Measurements from ENCODE around the gene CDK14.

Gene CDK14

GRCh38 chr7:90595801-90596670 is at the start of gene CDK14:
Gene CDK14, plus strand, starts transcription at chr7:90596321. Its CDS starts 307 bp downstream, at chr7:90596628.
- H3K27ac ChIP-seq: peak within 1 kb of the TSS; percentile 97
- peak; percentile 79 for TF ChIP-seq CTCF (conservative IDR thresholded peaks at IDR 0.05)

GRCh38 chr7:90551036-90551435 is 45.1 kb upstream of the CDK14 start:
- H3K27ac ChIP-seq: no peak overlapping the region; the same call in 1 of the 2 replicates
- TF ChIP-seq CTCF (conservative IDR thresholded peaks at IDR 0.05): no peak

- peak; percentile 70 for TF ChIP-seq CTCF (conservative IDR thresholded peaks at IDR 0.05)
Observed at GRCh38 chr7:90552521-90552920, 43.6 kb upstream of the CDK14 start.

GRCh38 chr7:90560730-90561129 is 35.4 kb upstream of the CDK14 start:
- no peak overlapping the region for H3K27ac ChIP-seq
- no peak for TF ChIP-seq CTCF (conservative IDR thresholded peaks at IDR 0.05)

More at GRCh38 chr7:90552521-90552920, 43.6 kb upstream of the CDK14 start:
- H3K27ac ChIP-seq: no peak overlapping the region

- H3K27ac ChIP-seq: no peak overlapping the region
- no peak for TF ChIP-seq CTCF (conservative IDR thresholded peaks at IDR 0.05)
Observed at GRCh38 chr7:90563286-90563685, 32.8 kb upstream of the CDK14 start.

GRCh38 chr7:90564455-90564854 is 31.7 kb upstream of the CDK14 start:
- no peak overlapping the region for H3K27ac ChIP-seq
- TF ChIP-seq CTCF (conservative IDR thresholded peaks at IDR 0.05): no peak

GRCh38 chr7:90568213-90568612 is 27.9 kb upstream of the CDK14 start:
- TF ChIP-seq CTCF (conservative IDR thresholded peaks at IDR 0.05): no peak
- H3K27ac ChIP-seq: no peak overlapping the region
